ENCODE measurements around the gene CST4. TPM values are rescaled to one million over a fixed set of nuclear protein-coding genes. Genes with fewer than 3 reads are reported as not detected.

The CST4 gene
- polyA plus RNA-seq, 1 of the 3 experiments (the other 2 are of a cell fraction), result not detected

- H3K4me2 ChIP-seq, result no peak overlapping the region
- ChIA-PET POLR2A (no interaction called here), CTCF (no interaction called here)
- H3K4me3 ChIP-seq (ENCODE audit: low read depth in 2 of 2, low read length in 1 of 2), result no peak overlapping the region
- H3K9me3 ChIP-seq, result no peaks in the 10 kb centered on the region
- H4K20me1 ChIP-seq (ENCODE audit: insufficient read depth), result no peaks in the 10 kb centered on the region
- no peak overlapping the region for H2AFZ ChIP-seq (ENCODE audit: low read depth)
- TF ChIP-seq MXI1 (IDR thresholded peaks at IDR 0.05; ENCODE audit: low read depth, low read length) (no peak), MAX (IDR thresholded peaks at IDR 0.05; ENCODE audit: low read depth) (no peak), FOXM1 (IDR thresholded peaks at IDR 0.05; ENCODE audit: low read depth) (no peak), NFIC (IDR thresholded peaks at IDR 0.05; ENCODE audit: borderline replicate concordance) (no peak), TAF1 (IDR thresholded peaks at IDR 0.05; ENCODE audit: borderline replicate concordance, low read depth, low read length) (no peak), ELF1 (IDR thresholded peaks at IDR 0.05) (no peak), RXRA (IDR thresholded peaks at IDR 0.05; ENCODE audit: borderline replicate concordance, low read depth) (no peak), POLR2AphosphoS5 (IDR thresholded peaks at IDR 0.05; ENCODE audit: low read depth, low read length) (no peak), NRF1 (IDR thresholded peaks at IDR 0.05; ENCODE audit: low read depth, low read length) (no peak), RCOR1 (IDR thresholded peaks at IDR 0.05; ENCODE audit: low read length) (no peak), IRF3 (IDR thresholded peaks at IDR 0.05; ENCODE audit: low read depth, low read length) (no peak), MEF2A (IDR thresholded peaks at IDR 0.05; ENCODE audit: borderline replicate concordance, low read depth) (no peak), EP300 (IDR thresholded peaks at IDR 0.05; ENCODE audit: borderline replicate concordance in 1 of 2, low read depth in 1 of 2, low read length in 1 of 2) (no peak), FOSL2 (IDR thresholded peaks at IDR 0.05; ENCODE audit: borderline replicate concordance, low read depth) (no peak)
- no peaks in the 10 kb centered on the region for H3K79me2 ChIP-seq (ENCODE audit: insufficient read depth)
- peaks cover 17% of the 10 kb centered on the region; the same call in 1 of the 2 replicates for H3K27me3 ChIP-seq (ENCODE audit: insufficient read depth)
- no peak for DNase-seq
- H3K9me2 ChIP-seq, result no peaks in the 10 kb centered on the region
- 13% methylated on average over 3 of the region's 3 CpGs for WGBS (ENCODE audit: low lambda C conversion rate)
- no peak overlapping the region for H3K9ac ChIP-seq
- no peaks in the 10 kb centered on the region for H3F3A ChIP-seq (replicated peaks; ENCODE audit: insufficient read depth)
- H3K4me1 ChIP-seq (ENCODE audit: control insufficient read depth in 1 of 2, insufficient read depth in 2 of 2, low read depth in 1 of 2, low read length in 1 of 2), result no peaks in the 10 kb centered on the region
- no peak overlapping the region for H3K27ac ChIP-seq (ENCODE audit: low read depth in 2 of 2, low read length in 1 of 2)
- no peaks in the 10 kb centered on the region for H3K36me3 ChIP-seq (replicated peaks in 1 of 2; ENCODE audit: control insufficient read depth in 1 of 2, insufficient read depth in 2 of 2, low read length in 1 of 2)
Measured at GRCh38 chr20:23671479-23671878, 17.4 kb downstream of the CST4 start.

- no peaks in the 10 kb centered on the region for H3K4me1 ChIP-seq (ENCODE audit: control insufficient read depth in 1 of 2, insufficient read depth in 2 of 2, low read depth in 1 of 2, low read length in 1 of 2)
- TF ChIP-seq FOXM1 (IDR thresholded peaks at IDR 0.05; ENCODE audit: low read depth) (no peak), RXRA (IDR thresholded peaks at IDR 0.05; ENCODE audit: borderline replicate concordance, low read depth) (no peak), RFX5 (IDR thresholded peaks at IDR 0.05; ENCODE audit: low read length) (no peak), MEF2A (IDR thresholded peaks at IDR 0.05; ENCODE audit: borderline replicate concordance, low read depth) (no peak), JUND (IDR thresholded peaks at IDR 0.05) (no peak), YY1 (IDR thresholded peaks at IDR 0.05; ENCODE audit: low read depth) (no peak), GABPA (IDR thresholded peaks at IDR 0.05; ENCODE audit: low read depth) (no peak), RAD21 (IDR thresholded peaks at IDR 0.05; ENCODE audit: low read length) (no peak), FOXJ3 (CRISPR knock-in tag; IDR thresholded peaks at IDR 0.05) (no peak), TEAD4 (IDR thresholded peaks at IDR 0.05; ENCODE audit: borderline replicate concordance, insufficient read depth) (no peak)
- no peak overlapping the region for H2AFZ ChIP-seq (ENCODE audit: low read depth)
- no peaks in the 10 kb centered on the region for H3K36me3 ChIP-seq (replicated peaks in 1 of 2; ENCODE audit: control insufficient read depth in 1 of 2, insufficient read depth in 2 of 2, low read length in 1 of 2)
- H3K9ac ChIP-seq, result no peak overlapping the region
- CTCF ChIA-PET, result no interaction called here
- no peaks in the 10 kb centered on the region for H4K20me1 ChIP-seq (ENCODE audit: insufficient read depth)
- POLR2A ChIA-PET, result no interaction called here
- H3K4me2 ChIP-seq, result no peak overlapping the region
- no peak for DNase-seq
- no peak overlapping the region for H3K4me3 ChIP-seq (ENCODE audit: low read depth in 2 of 2, low read length in 1 of 2)
- H3K9me2 ChIP-seq, result no peaks in the 10 kb centered on the region
- WGBS (ENCODE audit: low lambda C conversion rate), result 7% methylated on average over 1 of the region's 1 CpG
- no peaks in the 10 kb centered on the region for H3K79me2 ChIP-seq (ENCODE audit: insufficient read depth)
- no peaks in the 10 kb centered on the region for H3K9me3 ChIP-seq
- no peak overlapping the region for H3K27ac ChIP-seq (ENCODE audit: low read depth in 2 of 2, low read length in 1 of 2)
- H3K27me3 ChIP-seq (ENCODE audit: insufficient read depth), result peaks cover 20% of the 10 kb centered on the region; the same call in 1 of the 2 replicates
- no peaks in the 10 kb centered on the region for H3F3A ChIP-seq (replicated peaks; ENCODE audit: insufficient read depth)
Measured at GRCh38 chr20:23670361-23670760, 18.5 kb downstream of the CST4 start.

Data from SK-N-SH (cell line).